Kidney (tissue), 14 donors: ENCODE data around the gene ACADS. TPM values are rescaled to one million over a fixed set of nuclear protein-coding genes. Genes with fewer than 3 reads are reported as not detected.

ENCODE experiments used
- DNase-seq, 5 donors: peaks; one replicate each; pipeline ENCODE4 v3.0.0-alpha.2; 2013 to 2020
- FAIRE-seq: peaks from 2 replicates; lab custom pipeline; 2012; peaks lifted over from hg19 to GRCh38; lab: Jason Lieb, UNC
- H3K27ac ChIP-seq, 2 donors: one replicate each; pipeline ENCODE4 v1.7.0; 2013; ENCODE audit warnings: low read depth in 2 of 2, low read length in 2 of 2, inconsistent platforms in 1 of 2
- H3K27me3 ChIP-seq: one replicate; pipeline ENCODE4 v1.7.1; 2013; ENCODE audit warnings: low read length, inconsistent platforms; ENCODE audit not compliant: control insufficient read depth, insufficient read depth
- H3K36me3 ChIP-seq, 3 donors: one replicate each; pipeline versions ENCODE4 v1.7.0 to v1.7.1; 2013; ENCODE audit warnings: low read length in 3 of 3, control low read depth in 1 of 3, inconsistent platforms in 1 of 3; ENCODE audit not compliant: insufficient read depth in 3 of 3, control insufficient read depth in 2 of 3
- H3K4me1 ChIP-seq, 3 donors: one replicate each; pipeline versions ENCODE4 v1.7.0 to v1.7.1; 2013; ENCODE audit warnings: low read length in 3 of 3, inconsistent platforms in 1 of 3, low read depth in 1 of 3; ENCODE audit not compliant: control insufficient read depth in 2 of 3, insufficient read depth in 2 of 3
- H3K4me3 ChIP-seq, 3 donors: one replicate each; pipeline versions ENCODE4 v1.7.0 to v1.8.1; 2013; ENCODE audit warnings: low read length in 3 of 3, control low read depth in 1 of 3, inconsistent platforms in 1 of 3
- H3K9ac ChIP-seq, 3 donors: one replicate each; pipeline versions ENCODE4 v1.7.0 to v1.7.1; 2013; ENCODE audit warnings: low read length in 3 of 3, control low read depth in 1 of 3, inconsistent platforms in 1 of 3
- H3K9me3 ChIP-seq, 3 donors: one replicate each; pipeline versions ENCODE4 v1.7.0 to v1.7.1; 2013; ENCODE audit warnings: low read length in 3 of 3, control low read depth in 1 of 3, inconsistent platforms in 1 of 3; ENCODE audit not compliant: control insufficient read depth in 2 of 3, insufficient read depth in 1 of 3
- intact Hi-C: fragments of 100-400 bp; cut with DNase I; formaldehyde crosslinking; loops from one replicate; pipeline ENCODE4 v1.11.1; 2022
- polyA plus RNA-seq: library from polyadenylated mRNA; stranded (reverse); fragments of 350-450 nt; fragmentation: Illumina TruSeq; extraction: RNeasy Lipid Tissue Mini Kit (QIAGEN cat#74804); gene quantifications from one replicate; pipeline ENCODE4 v1.2.3, GENCODE V29; 2014; ENCODE audit warnings: low read depth, low replicate concordance; ENCODE audit not compliant: insufficient read depth
- total RNA-seq: library from RNA; stranded (reverse); fragmentation: NEBNext Ultra II Directional; extraction: Animal tissue kit (Norgen Biotek cat#: 25700); gene quantifications from one replicate; pipeline ENCODE4 v1.2.1, GENCODE V29; 2021
- TF ChIP-seq, protein P1 (sequence below): IDR thresholded peaks from 3 replicates; pipeline ENCODE4 v1.5.1; 2012; ENCODE audit warnings: mild to moderate bottlenecking, moderate library complexity, borderline replicate concordance; ENCODE audit not compliant: insufficient read depth; ENCODE audit errors: extremely low read depth
- donor health status: control.
- donor health status: control.
- donor health status: control.
- donor health status: control.
- donor health status: control.
- donor health status: DM: yes; HTN: yes; CAD: no.
- donor health status: Normal renal cell carcinoma (clear cell type).

ACADS gene
- total and polyA plus RNA-seq, 2 donors from 2014 or later = 24.4 to 133 TPM

DNA sequence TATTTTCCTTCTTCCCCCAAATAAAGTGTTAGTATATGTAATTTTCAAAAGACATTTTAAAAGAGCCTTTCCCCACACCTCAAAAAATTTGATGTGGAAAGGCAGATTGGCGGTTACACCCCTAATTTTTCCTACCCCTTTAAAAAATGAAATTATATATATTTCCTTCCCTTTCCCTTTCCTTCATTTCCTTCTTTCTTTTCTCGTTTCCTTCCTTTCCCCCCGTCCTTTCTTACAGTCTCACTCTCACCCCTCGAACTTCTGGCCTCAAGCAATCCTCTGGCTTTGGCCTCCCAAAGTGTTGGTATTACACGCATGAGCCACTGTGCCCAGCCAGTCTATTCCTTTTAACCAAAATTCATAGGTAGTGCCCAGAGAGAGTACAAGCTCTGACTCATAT is 19.6 kb upstream of the ACADS start:
- H3K27me3 ChIP-seq = no peaks in the 10 kb centered on the region
- peaks cover 3 to 8% (median 6%) of the 10 kb centered on the region in 3 donors for H3K4me1 ChIP-seq
- FAIRE-seq (no peak), DNase-seq (no peak)
- no peak overlapping the region for H3K27ac ChIP-seq
- no peaks in the 10 kb centered on the region for H3K9me3 ChIP-seq
- TF ChIP-seq, protein P1, sequence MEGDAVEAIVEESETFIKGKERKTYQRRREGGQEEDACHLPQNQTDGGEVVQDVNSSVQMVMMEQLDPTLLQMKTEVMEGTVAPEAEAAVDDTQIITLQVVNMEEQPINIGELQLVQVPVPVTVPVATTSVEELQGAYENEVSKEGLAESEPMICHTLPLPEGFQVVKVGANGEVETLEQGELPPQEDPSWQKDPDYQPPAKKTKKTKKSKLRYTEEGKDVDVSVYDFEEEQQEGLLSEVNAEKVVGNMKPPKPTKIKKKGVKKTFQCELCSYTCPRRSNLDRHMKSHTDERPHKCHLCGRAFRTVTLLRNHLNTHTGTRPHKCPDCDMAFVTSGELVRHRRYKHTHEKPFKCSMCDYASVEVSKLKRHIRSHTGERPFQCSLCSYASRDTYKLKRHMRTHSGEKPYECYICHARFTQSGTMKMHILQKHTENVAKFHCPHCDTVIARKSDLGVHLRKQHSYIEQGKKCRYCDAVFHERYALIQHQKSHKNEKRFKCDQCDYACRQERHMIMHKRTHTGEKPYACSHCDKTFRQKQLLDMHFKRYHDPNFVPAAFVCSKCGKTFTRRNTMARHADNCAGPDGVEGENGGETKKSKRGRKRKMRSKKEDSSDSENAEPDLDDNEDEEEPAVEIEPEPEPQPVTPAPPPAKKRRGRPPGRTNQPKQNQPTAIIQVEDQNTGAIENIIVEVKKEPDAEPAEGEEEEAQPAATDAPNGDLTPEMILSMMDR = no peak
- H3K36me3 ChIP-seq = peaks cover 0 to 9% (median 5%) of the 10 kb centered on the region in 3 donors
- intact Hi-C loops = no loop called here
- H3K4me3 ChIP-seq = no peak overlapping the region
- H3K9ac ChIP-seq = no peak overlapping the region

DNA sequence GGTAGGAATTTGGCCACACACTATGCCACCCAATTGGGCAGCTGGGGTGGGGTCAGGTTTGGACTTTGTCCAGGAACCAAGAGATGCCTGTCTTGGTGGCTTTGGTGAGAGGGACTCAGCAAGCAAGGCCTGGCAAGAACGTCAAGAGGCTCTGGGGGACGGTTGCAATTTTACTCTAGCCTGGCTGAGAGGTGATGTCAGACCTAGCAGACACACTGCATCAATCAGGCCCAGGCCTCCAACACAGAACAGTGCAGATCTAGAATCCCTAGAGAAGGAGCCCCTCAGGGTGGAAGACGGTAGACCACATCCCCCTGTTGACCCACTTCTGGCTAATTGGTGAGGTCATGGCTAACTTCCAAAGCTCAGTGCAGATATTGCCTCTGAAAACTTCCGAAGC is 17.0 kb upstream of the ACADS start:
- no peak for FAIRE-seq
- TF ChIP-seq, protein P1 = no peak
- intact Hi-C loops = no loop called here
- Histone ChIP-seq H3K36me3 (peaks cover 4 to 6% (median 4%) of the 10 kb centered on the region in 3 donors), H3K27me3 (no peaks in the 10 kb centered on the region), H3K27ac (no peak overlapping the region), H3K4me1 (peaks cover 3 to 17% (median 14%) of the 10 kb centered on the region in 3 donors), H3K4me3 (no peak overlapping the region), H3K9ac (no peak overlapping the region), H3K9me3 (no peaks in the 10 kb centered on the region)
- no peak for DNase-seq

DNA sequence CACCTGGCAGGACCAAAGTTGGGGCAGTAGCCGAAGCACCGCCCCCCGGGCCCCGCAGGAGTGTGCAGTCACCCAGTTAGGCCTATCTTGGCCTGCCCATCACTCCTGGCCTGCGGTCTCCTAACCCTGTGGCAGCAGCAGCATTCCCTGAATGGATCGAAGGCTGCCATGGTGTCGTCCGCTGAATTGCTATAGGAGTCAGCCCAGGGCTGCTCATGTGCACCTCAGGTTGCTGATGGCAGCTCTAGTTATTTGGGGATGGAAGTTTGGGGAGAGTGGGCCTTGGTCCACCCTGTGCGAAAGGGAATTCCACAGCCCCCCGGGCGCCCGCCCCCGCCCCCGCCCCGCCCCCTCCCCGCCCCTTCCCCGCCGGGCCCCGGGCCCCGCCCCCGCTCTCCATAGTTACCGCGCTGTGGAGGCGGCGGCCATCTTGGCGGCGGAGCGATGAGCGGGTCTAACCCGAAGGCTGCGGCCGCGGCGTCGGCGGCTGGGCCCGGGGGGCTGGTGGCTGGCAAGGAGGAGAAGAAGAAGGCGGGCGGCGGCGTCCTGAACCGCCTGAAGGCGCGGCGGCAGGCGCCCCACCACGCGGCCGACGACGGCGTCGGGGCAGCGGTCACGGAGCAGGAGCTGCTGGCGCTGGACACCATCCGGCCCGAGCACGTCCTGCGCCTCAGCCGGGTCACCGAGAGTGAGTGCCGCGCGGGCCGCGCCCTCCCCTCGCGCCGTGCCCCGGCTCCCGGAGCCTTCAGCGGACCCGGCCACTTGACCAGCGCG is 15.4 kb upstream of the ACADS start, which contains the start of gene UNC119B:
TSS of gene UNC119B (plus strand) at position 428 of the 774 bp plus-strand sequence. CDS start at position 445, 17 bp downstream.
- Histone ChIP-seq H3K9me3 (no peaks in the 10 kb centered on the region), H3K9ac (peak within 1 kb of the TSS; percentile 33 to 56 (median 37)), H3K4me3 (peak within 1 kb of the TSS; percentile 65 to 80 (median 73)), H3K27ac (peak within 1 kb of the TSS; percentile 69 to 83), H3K27me3 (no peaks in the 10 kb centered on the region), H3K36me3 (peaks cover 4 to 19% (median 4%) of the 10 kb centered on the region in 3 donors), H3K4me1 (peaks cover 3 to 17% (median 14%) of the 10 kb centered on the region in 3 donors)
- FAIRE-seq = no peak
- intact Hi-C loops = loop anchor here (10.0 kb wide), 2 partner anchors 65 to 125 kb away; partner anchors contain the start of genes CABP1 and POP5
- TF ChIP-seq, protein P1 = no peak
- peak; percentile 68 to 90 (median 80) for DNase-seq
